Measurements from ENCODE around the gene STH. TPM values are rescaled to one million over a fixed set of nuclear protein-coding genes. Genes with fewer than 3 reads are reported as not detected.

STH gene
- total and polyA plus RNA-seq, 7 donors, result not detected

- TF ChIP-seq, protein P1, sequence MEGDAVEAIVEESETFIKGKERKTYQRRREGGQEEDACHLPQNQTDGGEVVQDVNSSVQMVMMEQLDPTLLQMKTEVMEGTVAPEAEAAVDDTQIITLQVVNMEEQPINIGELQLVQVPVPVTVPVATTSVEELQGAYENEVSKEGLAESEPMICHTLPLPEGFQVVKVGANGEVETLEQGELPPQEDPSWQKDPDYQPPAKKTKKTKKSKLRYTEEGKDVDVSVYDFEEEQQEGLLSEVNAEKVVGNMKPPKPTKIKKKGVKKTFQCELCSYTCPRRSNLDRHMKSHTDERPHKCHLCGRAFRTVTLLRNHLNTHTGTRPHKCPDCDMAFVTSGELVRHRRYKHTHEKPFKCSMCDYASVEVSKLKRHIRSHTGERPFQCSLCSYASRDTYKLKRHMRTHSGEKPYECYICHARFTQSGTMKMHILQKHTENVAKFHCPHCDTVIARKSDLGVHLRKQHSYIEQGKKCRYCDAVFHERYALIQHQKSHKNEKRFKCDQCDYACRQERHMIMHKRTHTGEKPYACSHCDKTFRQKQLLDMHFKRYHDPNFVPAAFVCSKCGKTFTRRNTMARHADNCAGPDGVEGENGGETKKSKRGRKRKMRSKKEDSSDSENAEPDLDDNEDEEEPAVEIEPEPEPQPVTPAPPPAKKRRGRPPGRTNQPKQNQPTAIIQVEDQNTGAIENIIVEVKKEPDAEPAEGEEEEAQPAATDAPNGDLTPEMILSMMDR (IDR thresholded peaks at IDR 0.05), result no peak
- TF ChIP-seq POLR2A (IDR thresholded peaks at IDR 0.05) (no peak), POLR2AphosphoS5 (IDR thresholded peaks at IDR 0.05) (no peak), EP300 (IDR thresholded peaks at IDR 0.05) (no peak)
- no peak for DNase-seq
- Histone ChIP-seq H3K4me3 (no peak overlapping the region), H3K27me3 (no peaks in the 10 kb centered on the region), H3K4me1 (no peaks in the 10 kb centered on the region), H3K9me3 (no peaks in the 10 kb centered on the region), H3K36me3 (peaks cover 0 to 4% (median 0%) of the 10 kb centered on the region in 4 donors), H3K27ac (no peak overlapping the region)
- 75 to 83% methylated on average over 3 of the region's 3 CpGs for WGBS, 2 donors
- intact Hi-C loops (cut with DNase I), result no loop called here
Observed at GRCh38 chr17:45989759-45990158, 9.3 kb upstream of the STH start.

DNA sequence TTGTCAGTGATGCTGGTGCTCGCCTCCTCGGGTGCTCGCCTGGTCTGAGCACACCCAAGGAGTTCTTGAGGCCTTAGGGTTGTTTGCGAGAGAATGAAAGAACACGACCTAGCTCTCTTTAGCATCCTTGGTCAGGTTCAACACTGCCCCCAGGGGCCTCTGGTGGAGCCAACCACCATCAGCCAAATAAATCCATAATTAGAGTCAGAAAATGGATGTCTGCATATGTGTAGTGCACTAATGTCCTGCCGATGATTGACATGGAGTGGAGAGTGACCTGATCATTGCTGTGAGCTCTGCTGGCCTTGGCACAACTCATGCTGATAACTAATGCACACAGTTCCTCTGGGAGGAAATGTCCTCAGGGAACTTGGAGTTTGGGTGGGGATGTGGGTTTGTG lies 8.2 kb upstream of the STH start:
- no peak overlapping the region for H3K4me3 ChIP-seq
- intact Hi-C loops (cut with DNase I), result no loop called here

GRCh38 chr17:45991341-45991740 lies 7.7 kb upstream of the STH start:
- Histone ChIP-seq H3K4me1 (no peaks in the 10 kb centered on the region), H3K9me3 (no peaks in the 10 kb centered on the region), H3K27me3 (no peaks in the 10 kb centered on the region), H3K27ac (no peak overlapping the region), H3K36me3 (peaks cover 0 to 8% (median 0%) of the 10 kb centered on the region in 4 donors), H3K4me3 (no peak overlapping the region)
- 83 to 84% methylated on average over 10 of the region's 10 CpGs for WGBS, 2 donors
- no peak for DNase-seq
- TF ChIP-seq POLR2A (IDR thresholded peaks at IDR 0.05), result no peak
- intact Hi-C loops (cut with DNase I), result no loop called here

More for the DNA sequence above, 8.2 kb upstream of the STH start:
- Histone ChIP-seq H3K27ac (no peak overlapping the region), H3K27me3 (no peaks in the 10 kb centered on the region), H3K4me1 (no peaks in the 10 kb centered on the region), H3K36me3 (peaks cover 0 to 4% (median 0%) of the 10 kb centered on the region in 4 donors), H3K9me3 (no peaks in the 10 kb centered on the region)
- WGBS, 2 donors, result 81 to 93% methylated on average over 6 of the region's 6 CpGs
- no peak for DNase-seq
- TF ChIP-seq, protein P1 (IDR thresholded peaks at IDR 0.05), result no peak
- TF ChIP-seq EP300 (IDR thresholded peaks at IDR 0.05), result no peak
- no peak for TF ChIP-seq POLR2AphosphoS5 (IDR thresholded peaks at IDR 0.05)
- no peak for TF ChIP-seq POLR2A (IDR thresholded peaks at IDR 0.05)

- no peak for DNase-seq
- Histone ChIP-seq H3K4me3 (no peak overlapping the region), H3K36me3 (peaks cover 0 to 15% (median 0%) of the 10 kb centered on the region in 4 donors), H3K27me3 (no peaks in the 10 kb centered on the region), H3K4me1 (no peaks in the 10 kb centered on the region), H3K27ac (no peak overlapping the region), H3K9me3 (no peaks in the 10 kb centered on the region)
- intact Hi-C loops (cut with DNase I), result no loop called here
- WGBS, 2 donors, result 69 to 76% methylated on average over 6 of the region's 6 CpGs
- TF ChIP-seq, protein P1 (IDR thresholded peaks at IDR 0.05), result no peak
- TF ChIP-seq POLR2A (IDR thresholded peaks at IDR 0.05) (no peak), POLR2AphosphoS5 (IDR thresholded peaks at IDR 0.05) (no peak), EP300 (IDR thresholded peaks at IDR 0.05) (no peak)
Observed at GRCh38 chr17:45992175-45992574, 6.9 kb upstream of the STH start.

DNA sequence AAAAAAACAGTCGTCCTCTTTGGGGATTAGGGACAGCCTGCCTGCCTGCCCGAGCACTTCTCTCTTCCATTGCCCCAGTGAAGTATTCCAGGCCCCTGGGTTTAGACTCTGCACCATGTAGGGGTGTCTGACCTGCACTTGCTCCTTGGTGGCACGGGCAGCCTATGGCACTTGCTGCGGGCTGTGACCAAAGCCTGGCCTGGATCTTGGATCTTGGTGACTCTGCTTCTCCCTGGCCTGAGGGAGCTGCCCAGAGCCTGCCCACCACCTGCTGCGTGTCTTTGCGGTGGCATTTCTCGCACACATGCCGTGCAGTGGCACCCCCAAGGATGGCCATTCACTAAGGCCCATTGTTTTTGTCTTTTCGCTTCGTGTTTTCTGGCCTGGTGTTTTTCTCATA lies 6.1 kb upstream of the STH start:
- no peak for DNase-seq
- WGBS, 2 donors, result 81 to 87% methylated on average over 10 of the region's 10 CpGs
- no peak overlapping the region for H3K4me3 ChIP-seq
- H3K9me3 ChIP-seq, result no peaks in the 10 kb centered on the region
- no peaks in the 10 kb centered on the region for H3K27me3 ChIP-seq
- no peak for TF ChIP-seq EP300 (IDR thresholded peaks at IDR 0.05)
- no peak for TF ChIP-seq POLR2AphosphoS5 (IDR thresholded peaks at IDR 0.05)
- TF ChIP-seq, protein P1 (IDR thresholded peaks at IDR 0.05), result no peak
- TF ChIP-seq POLR2A (IDR thresholded peaks at IDR 0.05), result no peak
- peaks cover 0 to 15% (median 0%) of the 10 kb centered on the region in 4 donors for H3K36me3 ChIP-seq
- no peak overlapping the region for H3K27ac ChIP-seq
- H3K4me1 ChIP-seq, result no peaks in the 10 kb centered on the region
- intact Hi-C loops (cut with DNase I), result no loop called here

All from sigmoid colon (tissue), 7 donors.